Gastrocnemius medialis (tissue), 4 donors: ENCODE measurements around the gene TMED10. TPM values are rescaled to one million over a fixed set of nuclear protein-coding genes. Genes with fewer than 3 reads are reported as not detected.

Experiments used
- ATAC-seq, 2 donors: fragments of 150-250 bp; one replicate each; pipeline ENCODE4 v1.9.1; 2016
- DNase-seq, 2 donors: peaks; one replicate each; pipeline ENCODE4 v3.0.0-alpha.2; 2019
- H3K27ac ChIP-seq, 4 donors: fragments of 200-600 bp; sonication (generic); 1 replicate in 1 of 4; 2 replicates in 3 of 4; pipeline ENCODE4 v1.5.1; 2016 to 2018; ENCODE audit warnings: mild to moderate bottlenecking in 2 of 4, moderate library complexity in 1 of 4
- H3K27me3 ChIP-seq, 3 donors: fragments of 200-600 bp; sonication (generic) in 2 of 3; 1 replicate in 1 of 3; 2 replicates in 2 of 3; pipeline versions ENCODE4 v1.5.1 to v1.6.0; 2016 to 2019; ENCODE audit warnings: mild to moderate bottlenecking in 1 of 3, moderate library complexity in 1 of 3
- H3K36me3 ChIP-seq, 2 donors: fragments of 200-600 bp; sonication (generic) in 1 of 2; one replicate each; pipeline ENCODE4 v1.5.1; 2017 to 2018
- H3K4me1 ChIP-seq, 2 donors: fragments of 200-600 bp; sonication (generic) in 1 of 2; one replicate each; pipeline ENCODE4 v1.5.1; 2016 to 2017; ENCODE audit warnings: mild to moderate bottlenecking in 2 of 2
- H3K4me3 ChIP-seq, 4 donors: fragments of 200-600 bp; sonication (generic) in 3 of 4; 1 replicate in 1 of 4; 2 replicates in 3 of 4; pipeline ENCODE4 v1.5.1; 2016 to 2019; ENCODE audit warnings: mild to moderate bottlenecking in 2 of 4
- H3K9me3 ChIP-seq, 3 donors: fragments of 200-600 bp; sonication (generic) in 2 of 3; 1 replicate in 1 of 3; 2 replicates in 2 of 3; pipeline ENCODE4 v1.5.1; 2016 to 2019
- POLR2A ChIP-seq, 2 donors: fragments of 450-650 bp; IDR thresholded peaks; one replicate each; pipeline ENCODE4 v1.6.1; 2017; ENCODE audit warnings: antibody characterized with exemption in 2 of 2, mild to moderate bottlenecking in 2 of 2, moderate library complexity in 2 of 2
- in situ Hi-C, 4 donors: fragments of 200-750 bp; cut with MboI; loops; one replicate each; pipeline versions ENCODE4 v1.15.0 to v1.8.0; 2017; ENCODE audit warnings: low sequenced_read_pairs in 4 of 4
- intact Hi-C: fragments of 100-400 bp; cut with DNase I; formaldehyde crosslinking; loops from one replicate; pipeline ENCODE4 v1.15.1; 2023; ENCODE audit warnings: low total_unique reads
- total RNA-seq, 4 donors: library from RNA; depleted of rRNA; stranded (reverse); fragments of >200 nt; gene quantifications; one replicate each; pipeline versions ENCODE4 v1.1.0 to v1.2.3, GENCODE V29; 2016
- TF ChIP-seq, protein P1 (sequence below), 5 experiments: fragments of 450-650 bp in 3 of 5; fragments of 200-600 bp in 2 of 5; sonication (generic) in 2 of 5; IDR thresholded peaks in 4 of 5; conservative IDR thresholded peaks in 1 of 5; 1 replicate in 4 of 5; 2 replicates in 1 of 5; pipeline ENCODE4 v1.5.1; 2016 to 2019; ENCODE audit warnings: antibody characterized with exemption in 5 of 5, mild to moderate bottlenecking in 3 of 5, moderate library complexity in 3 of 5

TMED10 gene
- total RNA-seq, 4 donors from 2014 or later: 161 to 362 (median 255) TPM

- TF ChIP-seq POLR2A (IDR thresholded peaks at IDR 0.05): no peak
- TF ChIP-seq, protein P1, sequence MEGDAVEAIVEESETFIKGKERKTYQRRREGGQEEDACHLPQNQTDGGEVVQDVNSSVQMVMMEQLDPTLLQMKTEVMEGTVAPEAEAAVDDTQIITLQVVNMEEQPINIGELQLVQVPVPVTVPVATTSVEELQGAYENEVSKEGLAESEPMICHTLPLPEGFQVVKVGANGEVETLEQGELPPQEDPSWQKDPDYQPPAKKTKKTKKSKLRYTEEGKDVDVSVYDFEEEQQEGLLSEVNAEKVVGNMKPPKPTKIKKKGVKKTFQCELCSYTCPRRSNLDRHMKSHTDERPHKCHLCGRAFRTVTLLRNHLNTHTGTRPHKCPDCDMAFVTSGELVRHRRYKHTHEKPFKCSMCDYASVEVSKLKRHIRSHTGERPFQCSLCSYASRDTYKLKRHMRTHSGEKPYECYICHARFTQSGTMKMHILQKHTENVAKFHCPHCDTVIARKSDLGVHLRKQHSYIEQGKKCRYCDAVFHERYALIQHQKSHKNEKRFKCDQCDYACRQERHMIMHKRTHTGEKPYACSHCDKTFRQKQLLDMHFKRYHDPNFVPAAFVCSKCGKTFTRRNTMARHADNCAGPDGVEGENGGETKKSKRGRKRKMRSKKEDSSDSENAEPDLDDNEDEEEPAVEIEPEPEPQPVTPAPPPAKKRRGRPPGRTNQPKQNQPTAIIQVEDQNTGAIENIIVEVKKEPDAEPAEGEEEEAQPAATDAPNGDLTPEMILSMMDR (IDR thresholded peaks at IDR 0.05 in 4 of 5, conservative IDR thresholded peaks at IDR 0.05 in 1 of 5): no peak
- H3K4me1 ChIP-seq: no peaks in the 10 kb centered on the region
- intact Hi-C loops (no loop called here), in situ Hi-C loops (no loop called here)
- no peak overlapping the region for H3K4me3 ChIP-seq
- ATAC-seq: no peak
- H3K27me3 ChIP-seq: no peaks in the 10 kb centered on the region
- H3K9me3 ChIP-seq: no peaks in the 10 kb centered on the region
- H3K36me3 ChIP-seq: no peaks in the 10 kb centered on the region
- no peak overlapping the region for H3K27ac ChIP-seq
- no peak for DNase-seq
Measured at GRCh38 chr14:75221797-75222196, 45.4 kb upstream of the TMED10 start.

DNA sequence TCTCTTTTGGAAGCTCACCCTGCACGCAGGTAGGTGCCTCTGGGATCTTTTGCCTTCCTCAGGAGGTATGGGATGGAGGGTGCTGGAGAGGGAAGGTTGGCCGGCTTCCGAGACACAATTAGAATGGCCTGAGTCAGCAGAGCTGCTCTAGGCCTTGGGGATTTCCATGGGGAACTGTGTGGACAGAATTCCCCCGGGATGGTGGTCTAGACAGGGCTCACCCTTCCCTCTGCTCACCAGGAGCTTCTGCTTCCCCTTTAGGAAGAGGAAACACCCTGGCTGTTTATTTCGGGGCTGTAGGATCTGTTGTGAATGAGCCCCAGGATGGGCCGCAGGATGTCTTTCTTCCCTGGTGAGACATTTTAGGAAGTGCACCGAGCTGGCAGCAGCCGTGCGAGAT, 43.7 kb upstream of the TMED10 start:
- intact Hi-C loops: no loop called here
- H3K36me3 ChIP-seq: no peaks in the 10 kb centered on the region
- no peaks in the 10 kb centered on the region for H3K4me1 ChIP-seq
- H3K27me3 ChIP-seq: no peaks in the 10 kb centered on the region
- in situ Hi-C loops: no loop called here
- DNase-seq (no peak), ATAC-seq (no peak)
- no peak overlapping the region for H3K27ac ChIP-seq
- H3K9me3 ChIP-seq: no peaks in the 10 kb centered on the region
- TF ChIP-seq POLR2A (IDR thresholded peaks at IDR 0.05): no peak
- TF ChIP-seq, protein P1 (IDR thresholded peaks at IDR 0.05 in 4 of 5, conservative IDR thresholded peaks at IDR 0.05 in 1 of 5): no peak
- no peak overlapping the region for H3K4me3 ChIP-seq

GRCh38 chr14:75217508-75218206, 41.2 kb upstream of the TMED10 start:
- DNase-seq (no peak), ATAC-seq (no peak)
- Histone ChIP-seq H3K36me3 (no peaks in the 10 kb centered on the region), H3K27ac (no peak overlapping the region), H3K27me3 (no peaks in the 10 kb centered on the region), H3K9me3 (no peaks in the 10 kb centered on the region), H3K4me3 (no peak overlapping the region), H3K4me1 (no peaks in the 10 kb centered on the region)
- intact Hi-C loops: no loop called here
- in situ Hi-C loops: no loop called here
- TF ChIP-seq POLR2A (IDR thresholded peaks at IDR 0.05): no peak
- TF ChIP-seq, protein P1 (IDR thresholded peaks at IDR 0.05 in 4 of 5, conservative IDR thresholded peaks at IDR 0.05 in 1 of 5): no peak

DNA sequence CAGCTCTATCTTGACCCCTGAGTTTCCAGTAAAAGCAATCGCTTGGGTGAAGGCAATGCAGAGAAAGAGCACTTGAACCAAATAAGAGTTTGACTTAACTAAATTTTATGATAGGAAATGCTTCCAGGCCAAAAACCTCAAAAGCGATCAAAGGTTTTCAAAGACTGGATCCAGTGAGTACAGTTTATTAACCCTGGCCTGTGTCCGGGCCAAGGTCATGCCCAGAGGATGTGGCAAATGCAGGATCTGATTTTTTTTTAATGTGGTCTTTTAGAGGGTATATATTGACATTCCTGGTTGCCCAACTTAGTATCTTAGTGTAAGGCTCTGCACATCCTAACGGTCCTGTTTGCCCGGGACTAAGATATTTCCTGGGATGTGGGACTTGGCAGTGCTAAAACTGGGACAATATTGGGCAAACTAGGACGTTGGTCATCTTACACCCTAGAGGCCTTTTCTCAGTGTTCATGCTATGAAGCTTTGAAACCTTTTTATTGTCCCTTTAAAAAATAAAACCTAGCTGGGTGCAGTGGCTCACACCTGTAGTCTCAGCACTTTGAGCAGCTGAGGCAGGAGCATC, 40.1 kb upstream of the TMED10 start:
- no peaks in the 10 kb centered on the region for H3K27me3 ChIP-seq
- intact Hi-C loops (no loop called here), in situ Hi-C loops (no loop called here)
- H3K27ac ChIP-seq: no peak overlapping the region
- no peaks in the 10 kb centered on the region for H3K9me3 ChIP-seq
- H3K4me3 ChIP-seq: no peak overlapping the region
- DNase-seq (no peak), ATAC-seq (no peak)
- no peaks in the 10 kb centered on the region for H3K4me1 ChIP-seq
- TF ChIP-seq, protein P1 (IDR thresholded peaks at IDR 0.05 in 4 of 5, conservative IDR thresholded peaks at IDR 0.05 in 1 of 5): no peak
- TF ChIP-seq POLR2A (IDR thresholded peaks at IDR 0.05): no peak
- H3K36me3 ChIP-seq: no peaks in the 10 kb centered on the region
